CD4-positive, alpha-beta T cell treated with Interleukin-17A for 4 hours (primary cell): ENCODE results near the gene PCDHGA5.
"Not testable (repeated sequence)": the region's sequence is repeated elsewhere in the genome, so short reads cannot be mapped to it uniquely, and the experiment has no call there.

Experiments
- DNase-seq: peaks from one replicate; pipeline ENCODE4 v3.0.0-alpha.2; 2020; ENCODE audit warnings: mixed read lengths

PCDHGA5 gene

DNA sequence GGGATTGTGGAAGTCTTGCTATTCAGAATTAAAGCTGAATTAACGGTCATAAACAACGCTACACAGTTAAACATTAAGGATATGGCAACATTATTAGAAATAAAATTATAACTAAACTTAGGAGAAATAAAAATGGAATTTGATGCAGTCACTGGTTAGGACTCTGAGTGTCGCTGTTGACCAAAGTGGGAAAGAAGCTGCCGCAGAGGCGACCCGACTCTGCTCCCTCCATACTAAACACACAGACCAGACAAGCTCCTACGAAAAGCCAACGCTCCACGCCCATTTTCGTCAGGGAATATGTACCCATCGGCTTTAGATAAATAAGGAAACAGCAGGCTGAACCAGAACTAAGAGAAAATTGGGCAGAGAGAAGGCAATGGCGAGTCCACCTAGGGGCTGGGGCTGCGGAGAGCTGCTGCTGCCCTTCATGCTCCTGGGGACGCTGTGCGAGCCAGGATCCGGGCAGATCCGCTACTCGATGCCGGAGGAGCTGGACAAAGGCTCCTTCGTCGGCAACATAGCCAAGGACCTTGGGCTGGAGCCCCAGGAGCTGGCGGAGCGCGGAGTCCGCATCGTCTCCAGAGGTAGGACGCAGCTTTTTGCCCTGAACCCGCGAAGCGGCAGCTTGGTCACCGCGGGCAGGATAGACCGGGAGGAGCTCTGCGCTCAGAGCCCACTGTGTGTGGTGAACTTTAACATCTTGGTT is at the start of gene PCDHGA5:
TSS of gene PCDHGA5 (plus strand) at position 211 of the 709 bp plus-strand sequence. CDS start at position 380, 169 bp downstream.
- DNase-seq: no peak

DNA sequence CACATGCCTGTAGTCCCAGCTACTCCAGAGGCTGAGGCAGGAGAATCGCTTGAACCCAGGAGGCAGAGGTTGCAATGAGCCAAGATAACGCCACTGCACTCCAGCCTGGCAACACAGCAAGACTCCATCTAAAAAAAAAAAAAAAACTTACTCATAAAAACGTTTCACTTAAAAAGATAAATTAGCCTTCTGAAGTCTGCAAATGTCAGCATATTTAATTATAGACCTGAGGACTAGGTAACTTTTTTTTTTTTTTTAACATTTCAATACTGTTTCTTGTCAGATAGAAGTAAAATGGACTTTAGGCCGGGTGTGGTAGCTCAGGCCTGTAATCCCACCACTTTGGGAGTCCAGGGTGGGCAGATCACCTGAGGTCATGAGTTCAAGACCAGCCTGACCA is 47.0 kb upstream of the PCDHGA5 start:
- not testable (repeated sequence) for DNase-seq

DNA sequence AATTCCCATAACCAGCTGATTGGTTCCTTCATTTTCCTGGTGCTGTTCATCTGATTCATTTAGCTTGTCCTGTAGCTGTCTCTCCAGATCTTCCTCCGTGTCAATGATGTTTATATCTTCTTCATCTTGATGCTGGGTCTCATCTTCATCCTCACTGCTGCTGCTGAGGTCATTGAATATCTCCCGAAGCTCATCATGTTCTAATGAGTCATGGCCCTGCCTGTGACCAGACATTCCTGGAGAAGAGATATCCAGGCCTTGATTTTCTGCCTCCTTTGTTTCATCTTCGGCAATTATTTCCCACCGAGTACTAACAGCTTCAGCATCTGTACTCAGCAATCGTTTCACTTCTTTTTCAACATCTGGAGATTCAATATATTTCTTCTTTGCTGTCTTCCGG is 44.8 kb upstream of the PCDHGA5 start:
- DNase-seq: no peak

DNA sequence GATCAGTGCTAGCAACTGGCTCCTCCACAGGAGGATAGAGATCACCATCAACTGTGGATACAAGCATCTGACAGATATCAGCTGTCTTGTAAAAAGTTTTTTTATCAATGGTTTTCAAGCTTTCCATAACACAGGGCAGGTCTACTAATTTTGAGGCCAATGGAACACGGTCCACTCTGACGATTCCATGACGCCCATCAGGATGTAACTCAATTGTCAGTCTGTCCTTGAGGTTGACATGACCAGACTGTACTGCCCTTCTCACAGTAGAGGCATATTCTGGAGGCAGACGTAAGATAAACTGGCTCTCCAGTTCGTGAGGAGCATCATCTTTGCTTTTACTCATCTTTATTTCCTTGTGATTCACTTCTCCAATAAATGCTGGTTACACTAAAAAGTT is 44.3 kb upstream of the PCDHGA5 start:
- no peak for DNase-seq

DNA sequence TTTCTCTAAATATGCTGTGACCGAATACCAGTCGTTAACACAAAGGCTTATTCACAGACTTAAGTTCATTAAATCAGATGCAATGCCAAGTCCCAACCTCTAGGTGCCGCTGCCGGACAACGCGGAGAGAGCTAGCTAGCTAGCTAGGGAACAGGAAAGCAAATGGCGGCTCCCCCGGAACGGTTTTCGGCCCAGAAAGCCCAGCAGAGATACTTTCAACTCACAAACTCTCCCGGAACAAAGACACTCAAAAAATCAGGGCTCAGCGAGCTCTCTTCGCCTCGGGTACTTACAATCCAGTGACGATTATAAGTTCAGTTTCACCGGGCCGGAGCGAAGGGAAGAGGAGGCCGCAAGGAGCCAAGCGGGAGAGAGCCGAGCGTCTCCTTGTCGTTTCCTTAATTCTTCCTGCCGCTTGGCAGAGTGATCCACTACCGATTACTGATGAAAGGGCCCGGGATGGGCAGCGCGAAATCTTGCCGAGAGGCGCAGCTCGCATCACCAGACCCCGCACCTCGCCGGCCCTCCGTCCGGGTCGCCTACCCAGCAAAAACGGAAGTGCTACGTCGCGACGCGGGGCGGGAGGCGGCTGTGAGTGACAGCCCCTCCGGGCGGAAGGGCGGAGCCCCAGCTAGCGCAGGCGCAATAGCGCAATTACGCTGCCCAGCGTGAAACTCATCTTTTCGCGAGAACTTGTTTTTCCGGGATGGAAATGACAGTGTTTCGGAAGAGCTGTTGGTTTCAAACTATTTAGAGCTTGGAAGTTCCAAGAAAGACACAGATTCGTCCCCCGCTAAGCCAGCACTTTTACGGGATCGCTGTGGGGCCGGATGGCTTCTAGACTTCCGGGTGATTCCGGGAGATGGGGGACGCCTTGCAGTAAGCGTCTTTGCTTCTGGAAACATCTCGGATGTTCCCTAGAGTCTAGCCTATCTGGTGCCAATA is 43.5 kb upstream of the PCDHGA5 start, which contains the start of gene TAF7:
TSS of gene TAF7 (minus strand) at position 560 of the 945 bp plus-strand sequence. CDS start 740 bp downstream, outside the sequence.
- peak; percentile 95 for DNase-seq

DNA sequence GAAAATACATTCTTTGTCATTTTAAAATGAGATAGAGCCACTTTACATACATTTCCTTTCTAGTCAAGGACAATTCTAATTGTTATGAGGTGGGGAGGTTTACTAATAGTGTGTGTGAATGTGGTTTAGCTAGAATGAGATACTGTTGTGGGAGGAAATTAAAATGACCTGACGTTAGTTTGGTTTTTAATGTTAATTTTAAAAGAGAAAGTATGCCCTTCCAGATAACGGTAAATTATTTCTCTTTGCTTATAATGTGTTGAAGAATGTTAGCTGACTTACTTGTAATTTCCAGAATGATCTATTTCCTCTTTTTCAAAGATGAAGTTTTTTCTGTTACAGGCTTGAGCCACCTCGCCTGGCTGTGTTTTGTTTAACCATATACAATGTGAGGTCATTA is 41.7 kb upstream of the PCDHGA5 start:
- no peak for DNase-seq

DNA sequence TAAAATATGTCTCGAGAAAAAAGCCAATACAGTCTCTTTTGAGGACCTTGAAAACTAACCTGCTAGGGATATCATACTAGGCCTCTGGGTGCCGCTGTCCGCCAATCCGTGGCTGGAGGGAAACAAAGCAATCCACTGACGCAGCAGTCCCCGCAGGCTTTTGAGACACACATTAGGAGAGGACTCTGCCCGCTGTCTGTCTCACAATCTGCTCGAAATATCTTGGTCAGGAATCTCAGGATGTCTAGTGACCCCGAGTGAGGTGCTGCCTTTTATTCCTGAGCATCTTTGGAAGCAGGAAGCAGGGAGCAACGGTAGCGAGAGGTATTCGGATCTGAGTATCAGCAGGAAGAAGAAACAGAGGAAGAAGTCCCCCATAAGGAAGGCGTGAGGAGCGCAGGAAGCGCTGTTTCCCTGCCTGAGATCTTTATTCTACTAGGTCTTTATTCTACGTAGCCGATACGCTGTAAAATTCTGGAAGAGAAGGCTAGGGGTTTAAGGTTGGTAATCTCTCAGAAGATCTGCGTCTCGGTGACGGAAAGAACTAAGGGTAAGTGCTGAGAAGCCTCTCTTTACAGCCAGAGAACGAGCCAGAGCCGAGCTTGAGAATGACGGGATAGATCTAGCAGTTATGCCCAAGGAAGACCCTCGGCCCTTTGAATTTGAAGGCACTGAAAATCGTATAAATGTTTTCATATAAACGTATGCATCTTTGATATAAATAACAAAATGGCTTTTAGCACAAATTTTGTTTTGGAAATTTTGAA is 37.7 kb upstream of the PCDHGA5 start:
- DNase-seq: peak; percentile 76

DNA sequence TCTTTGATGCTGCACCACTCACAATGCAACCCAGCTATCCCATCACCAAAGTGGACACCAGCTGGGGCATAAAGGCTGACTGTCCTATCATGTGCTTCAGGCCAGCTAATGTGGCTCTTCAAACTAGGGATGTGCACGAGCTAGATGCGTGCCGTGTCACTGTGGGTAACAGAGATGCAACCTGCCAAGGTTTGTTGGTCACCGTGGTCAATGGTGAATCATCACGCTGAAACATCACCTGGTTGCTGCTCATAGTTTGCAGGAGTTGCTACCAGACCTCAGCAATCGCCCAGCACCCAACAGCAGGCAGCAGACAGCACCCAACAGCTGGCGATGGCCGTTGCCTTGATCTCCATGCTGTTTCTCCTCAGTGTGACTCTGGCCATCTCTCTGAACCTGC is 35.7 kb upstream of the PCDHGA5 start:
- DNase-seq: no peak

DNA sequence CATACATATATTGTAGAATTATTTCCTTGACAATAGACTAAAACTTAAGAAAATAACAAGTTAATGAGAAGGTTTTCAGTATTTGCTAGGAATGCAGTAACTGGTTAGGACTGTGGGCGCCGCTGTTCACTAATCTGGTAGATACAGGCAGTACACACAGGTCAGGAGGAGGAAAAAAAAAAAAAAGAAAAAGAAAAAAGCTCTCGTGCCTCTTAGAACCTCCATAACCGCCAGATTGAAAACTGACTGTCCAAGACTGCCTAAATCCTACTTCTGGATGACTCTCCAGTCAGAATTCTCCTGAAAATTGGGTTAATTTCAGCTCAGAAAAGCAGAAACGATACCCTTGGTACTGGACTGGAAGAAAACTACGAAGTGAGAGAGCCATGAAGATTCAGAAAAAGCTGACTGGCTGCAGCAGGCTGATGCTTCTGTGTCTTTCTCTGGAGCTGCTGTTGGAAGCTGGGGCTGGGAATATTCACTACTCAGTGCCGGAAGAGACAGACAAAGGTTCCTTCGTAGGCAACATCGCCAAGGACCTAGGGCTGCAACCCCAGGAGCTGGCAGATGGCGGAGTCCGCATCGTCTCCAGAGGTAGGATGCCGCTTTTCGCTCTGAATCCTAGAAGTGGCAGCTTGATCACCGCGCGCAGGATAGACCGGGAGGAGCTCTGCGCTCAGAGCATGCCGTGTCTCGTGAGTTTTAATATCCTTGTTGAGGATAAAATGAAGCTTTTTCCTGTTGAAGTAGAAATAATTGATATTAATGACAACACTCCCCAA is 33.5 kb upstream of the PCDHGA5 start, which contains the start of gene PCDHGA1:
TSS of gene PCDHGA1 (plus strand) at position 216 of the 782 bp plus-strand sequence.
- DNase-seq: peak; percentile 41

DNA sequence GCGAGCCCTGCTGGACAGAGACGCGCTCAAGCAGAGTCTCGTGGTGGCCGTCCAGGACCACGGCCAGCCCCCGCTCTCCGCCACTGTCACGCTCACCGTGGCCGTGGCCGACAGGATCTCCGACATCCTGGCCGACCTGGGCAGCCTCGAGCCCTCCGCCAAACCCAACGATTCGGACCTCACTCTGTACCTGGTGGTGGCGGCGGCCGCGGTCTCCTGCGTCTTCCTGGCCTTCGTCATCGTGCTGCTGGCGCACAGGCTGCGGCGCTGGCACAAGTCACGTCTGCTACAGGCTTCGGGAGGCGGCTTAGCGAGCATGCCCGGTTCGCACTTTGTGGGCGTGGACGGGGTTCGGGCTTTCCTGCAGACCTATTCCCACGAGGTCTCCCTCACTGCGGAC is 31.4 kb upstream of the PCDHGA5 start:
- not testable (repeated sequence) for DNase-seq

DNA sequence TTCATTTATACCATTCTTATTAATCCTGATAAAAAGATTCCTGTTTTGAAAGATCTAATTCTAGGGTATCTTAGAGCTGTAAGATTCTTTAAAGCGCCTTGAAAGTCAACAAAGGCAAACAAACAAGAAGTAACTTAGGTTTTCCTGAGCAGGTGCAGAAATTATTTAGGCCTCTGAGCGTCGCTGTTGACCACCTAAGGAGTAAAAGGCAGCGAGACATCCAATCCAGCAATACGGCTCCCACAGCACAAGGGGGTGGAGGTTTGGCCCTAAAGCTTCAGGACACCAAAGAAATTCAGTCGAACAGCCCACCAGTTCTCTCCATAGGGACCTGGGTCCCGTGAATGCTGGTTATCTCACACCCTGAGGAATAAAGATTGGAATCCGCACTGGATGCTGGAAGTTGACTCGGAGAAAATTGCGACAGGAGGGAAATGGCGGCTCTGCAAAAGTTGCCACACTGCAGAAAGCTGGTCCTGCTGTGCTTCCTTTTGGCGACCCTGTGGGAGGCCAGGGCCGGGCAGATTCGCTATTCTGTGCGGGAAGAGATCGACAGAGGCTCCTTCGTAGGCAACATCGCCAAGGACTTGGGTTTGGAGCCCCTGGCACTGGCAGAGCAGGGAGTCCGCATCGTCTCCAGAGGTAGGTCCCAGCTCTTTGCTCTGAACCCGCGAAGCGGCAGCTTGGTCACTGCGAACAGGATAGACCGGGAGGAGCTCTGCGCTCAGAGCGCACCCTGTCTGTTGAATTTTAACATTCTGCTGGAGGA is 25.2 kb upstream of the PCDHGA5 start, which contains the start of gene PCDHGA2:
TSS of gene PCDHGA2 (plus strand) at position 223 of the 769 bp plus-strand sequence.
- no peak for DNase-seq

DNA sequence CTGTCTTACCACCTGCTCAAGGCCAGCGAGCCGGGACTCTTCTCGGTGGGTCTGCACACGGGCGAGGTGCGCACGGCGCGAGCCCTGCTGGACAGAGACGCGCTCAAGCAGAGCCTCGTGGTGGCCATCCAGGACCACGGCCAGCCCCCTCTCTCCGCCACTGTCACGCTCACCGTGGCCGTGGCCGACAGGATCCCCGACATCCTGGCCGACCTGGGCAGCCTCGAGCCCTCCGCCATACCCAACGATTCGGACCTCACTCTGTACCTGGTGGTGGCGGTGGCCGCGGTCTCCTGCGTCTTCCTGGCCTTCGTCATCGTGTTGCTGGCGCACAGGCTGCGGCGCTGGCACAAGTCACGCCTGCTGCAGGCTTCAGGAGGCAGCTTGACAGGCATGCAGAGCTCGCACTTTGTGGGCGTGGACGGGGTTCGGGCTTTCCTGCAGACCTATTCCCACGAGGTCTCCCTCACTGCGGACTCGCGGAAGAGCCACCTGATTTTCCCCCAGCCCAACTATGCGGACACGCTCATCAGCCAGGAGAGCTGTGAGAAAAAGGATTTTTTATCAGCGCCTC is 23.1 kb upstream of the PCDHGA5 start:
- DNase-seq: not testable (repeated sequence)

DNA sequence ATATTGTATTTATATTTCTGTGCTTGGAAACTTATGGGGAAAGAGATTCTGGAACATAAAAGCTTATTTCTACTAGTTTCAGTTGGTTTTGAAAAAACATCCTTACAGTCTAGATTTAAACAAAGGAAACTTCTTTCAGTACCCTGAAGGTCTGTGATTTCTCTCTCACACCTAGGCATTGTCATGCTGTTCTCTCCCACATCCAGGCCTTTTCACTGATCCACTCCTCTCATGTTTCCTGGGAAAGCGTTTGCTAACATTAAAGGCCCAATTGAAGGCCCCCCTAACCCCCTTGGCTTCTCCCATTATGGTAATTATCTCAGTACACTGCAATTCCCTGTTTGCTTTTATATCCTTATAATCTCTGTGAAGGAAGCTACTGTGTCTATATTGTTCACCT is 21.2 kb upstream of the PCDHGA5 start:
- DNase-seq: no peak

DNA sequence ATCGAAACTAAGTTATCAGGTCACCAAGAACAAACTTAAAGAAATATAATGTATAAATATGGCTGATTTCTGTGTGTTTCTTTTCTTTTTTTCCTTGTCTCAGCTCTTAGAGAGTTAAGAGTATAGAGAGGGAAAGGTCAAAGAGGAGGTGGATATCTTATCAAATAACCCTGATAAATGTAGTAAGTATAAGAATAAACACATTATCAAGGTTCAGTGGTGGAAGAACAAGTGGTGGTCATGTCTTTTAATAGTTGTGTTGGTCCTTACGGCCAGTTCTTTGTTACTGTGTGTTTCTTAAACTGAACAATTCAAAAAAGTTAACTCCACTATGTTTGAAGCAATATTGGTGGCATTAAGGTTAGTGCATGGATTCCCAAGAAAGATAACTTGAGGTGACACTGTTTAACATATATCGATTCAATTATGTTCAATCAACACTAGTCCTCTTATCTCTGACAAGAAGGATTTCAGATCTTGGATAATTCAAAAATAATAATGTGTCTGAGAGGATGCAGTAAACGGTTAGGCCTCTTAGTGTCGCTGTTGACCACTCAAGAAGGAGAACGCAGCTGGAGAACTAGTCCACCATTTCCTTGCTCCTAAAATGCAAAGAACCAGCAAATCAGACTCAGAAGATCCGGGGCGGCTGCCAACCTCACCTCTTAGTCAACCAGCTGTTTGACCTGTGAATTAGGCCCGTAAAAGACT is 20.6 kb upstream of the PCDHGA5 start, which contains the start of gene PCDHGA3:
TSS of gene PCDHGA3 (plus strand) at position 588 of the 711 bp plus-strand sequence. CDS start 205 bp downstream, outside the sequence.
- DNase-seq: no peak

DNA sequence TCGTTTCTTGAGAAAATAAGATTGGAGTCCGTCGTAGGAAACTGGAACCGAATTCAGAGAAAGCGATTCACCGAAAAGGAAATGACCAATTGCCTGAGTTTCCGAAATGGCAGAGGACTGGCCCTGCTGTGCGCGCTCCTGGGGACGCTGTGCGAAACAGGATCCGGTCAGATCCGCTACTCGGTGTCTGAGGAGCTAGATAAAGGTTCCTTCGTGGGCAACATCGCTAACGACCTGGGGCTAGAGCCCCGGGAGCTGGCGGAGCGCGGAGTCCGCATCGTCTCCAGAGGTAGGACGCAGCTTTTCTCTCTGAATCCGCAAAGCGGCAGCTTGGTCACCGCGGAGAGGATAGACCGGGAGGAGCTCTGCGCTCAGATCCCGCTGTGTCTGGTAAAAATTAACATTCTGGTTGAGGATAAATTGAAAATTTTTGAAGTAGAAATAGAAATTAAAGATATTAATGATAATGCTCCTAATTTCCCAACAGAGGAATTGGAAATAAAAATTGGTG is 20.0 kb upstream of the PCDHGA5 start:
- no peak for DNase-seq

DNA sequence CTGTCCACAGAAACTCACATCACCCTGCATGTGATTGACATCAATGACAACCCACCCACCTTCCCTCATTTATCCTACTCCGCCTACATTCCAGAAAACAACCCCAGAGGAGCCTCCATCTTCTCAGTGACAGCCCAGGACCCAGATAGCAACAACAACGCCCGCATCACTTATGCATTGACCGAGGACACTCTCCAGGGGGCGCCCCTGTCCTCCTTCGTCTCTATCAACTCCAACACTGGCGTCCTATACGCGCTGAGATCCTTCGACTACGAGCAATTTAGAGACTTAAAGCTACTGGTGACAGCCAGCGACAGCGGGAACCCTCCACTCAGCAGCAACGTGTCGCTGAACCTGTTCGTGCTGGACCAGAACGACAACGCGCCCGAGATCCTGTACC is 18.6 kb upstream of the PCDHGA5 start:
- DNase-seq: no peak

DNA sequence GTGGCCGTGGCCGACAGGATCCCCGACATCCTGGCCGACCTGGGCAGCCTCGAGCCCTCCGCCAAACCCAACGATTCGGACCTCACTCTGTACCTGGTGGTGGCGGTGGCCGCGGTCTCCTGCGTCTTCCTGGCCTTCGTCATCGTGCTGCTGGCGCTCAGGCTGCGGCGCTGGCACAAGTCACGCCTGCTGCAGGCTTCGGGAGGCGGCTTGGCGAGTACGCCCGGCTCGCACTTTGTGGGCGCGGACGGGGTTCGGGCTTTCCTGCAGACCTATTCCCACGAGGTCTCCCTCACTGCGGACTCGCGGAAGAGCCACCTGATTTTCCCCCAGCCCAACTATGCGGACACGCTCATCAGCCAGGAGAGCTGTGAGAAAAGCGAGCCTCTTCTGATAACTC is 17.9 kb upstream of the PCDHGA5 start:
- not testable (repeated sequence) for DNase-seq

DNA sequence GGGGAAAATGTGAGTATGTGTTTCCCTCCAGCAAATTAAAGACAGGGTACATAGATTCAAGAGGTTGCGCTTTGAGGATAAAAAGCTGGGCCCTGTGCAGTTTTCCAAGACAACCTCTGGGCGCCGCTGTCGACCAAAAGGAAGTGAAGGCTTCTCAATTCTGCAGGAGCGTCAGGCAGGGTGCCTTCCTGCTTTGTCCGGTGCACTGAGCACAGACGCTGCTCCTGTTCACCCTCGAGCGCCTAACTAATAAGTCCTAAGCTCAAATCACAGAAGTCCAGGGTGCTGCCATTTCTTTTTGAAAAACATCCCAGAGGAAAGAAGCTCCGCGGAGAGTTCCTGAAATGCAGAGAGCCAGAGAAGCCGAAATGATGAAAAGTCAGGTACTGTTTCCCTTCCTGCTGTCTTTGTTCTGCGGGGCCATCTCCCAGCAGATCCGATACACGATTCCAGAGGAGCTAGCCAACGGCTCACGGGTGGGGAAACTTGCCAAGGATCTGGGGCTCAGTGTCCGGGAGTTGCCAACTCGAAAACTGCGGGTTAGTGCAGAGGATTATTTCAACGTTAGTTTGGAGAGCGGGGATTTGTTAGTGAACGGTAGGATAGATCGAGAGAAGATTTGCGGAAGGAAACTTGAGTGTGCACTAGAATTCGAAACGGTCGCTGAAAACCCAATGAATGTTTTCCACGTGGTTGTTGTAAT is 13.9 kb upstream of the PCDHGA5 start, which contains the start of gene PCDHGB1:
TSS of gene PCDHGB1 (plus strand) at position 183 of the 703 bp plus-strand sequence. CDS start at position 345, 162 bp downstream.
- peak; percentile 44 for DNase-seq

DNA sequence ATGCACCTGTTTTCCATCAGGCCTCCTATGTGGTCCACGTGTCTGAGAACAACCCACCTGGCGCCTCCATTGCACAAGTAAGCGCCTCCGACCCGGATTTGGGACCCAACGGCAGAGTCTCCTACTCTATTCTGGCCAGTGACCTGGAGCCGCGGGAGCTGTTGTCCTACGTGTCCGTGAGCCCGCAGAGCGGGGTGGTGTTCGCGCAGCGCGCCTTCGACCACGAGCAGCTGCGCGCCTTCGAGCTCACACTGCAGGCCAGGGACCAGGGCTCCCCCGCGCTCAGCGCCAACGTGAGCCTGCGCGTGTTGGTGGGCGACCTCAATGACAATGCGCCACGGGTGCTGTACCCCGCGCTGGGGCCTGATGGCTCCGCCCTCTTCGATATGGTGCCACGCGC is 12.4 kb upstream of the PCDHGA5 start:
- DNase-seq: no peak
